Esophagus muscularis mucosa (tissue), 3 donors: ENCODE results near the gene RTP4.

Source experiments
- CTCF ChIP-seq, 3 experiments: fragments of 200-600 bp in 2 of 3; fragments of 450-650 bp in 1 of 3; sonication (generic) in 2 of 3; IDR thresholded peaks; one replicate each; pipeline ENCODE4 v1.5.1; 2017 to 2019; ENCODE audit warnings: antibody characterized with exemption in 3 of 3, mild to moderate bottlenecking in 2 of 3, moderate library complexity in 1 of 3
- POLR2A ChIP-seq: fragments of 450-650 bp; IDR thresholded peaks from one replicate; pipeline ENCODE4 v1.6.1; 2017; ENCODE audit warnings: antibody characterized with exemption, moderate library complexity, mild to moderate bottlenecking, low read depth

DNA sequence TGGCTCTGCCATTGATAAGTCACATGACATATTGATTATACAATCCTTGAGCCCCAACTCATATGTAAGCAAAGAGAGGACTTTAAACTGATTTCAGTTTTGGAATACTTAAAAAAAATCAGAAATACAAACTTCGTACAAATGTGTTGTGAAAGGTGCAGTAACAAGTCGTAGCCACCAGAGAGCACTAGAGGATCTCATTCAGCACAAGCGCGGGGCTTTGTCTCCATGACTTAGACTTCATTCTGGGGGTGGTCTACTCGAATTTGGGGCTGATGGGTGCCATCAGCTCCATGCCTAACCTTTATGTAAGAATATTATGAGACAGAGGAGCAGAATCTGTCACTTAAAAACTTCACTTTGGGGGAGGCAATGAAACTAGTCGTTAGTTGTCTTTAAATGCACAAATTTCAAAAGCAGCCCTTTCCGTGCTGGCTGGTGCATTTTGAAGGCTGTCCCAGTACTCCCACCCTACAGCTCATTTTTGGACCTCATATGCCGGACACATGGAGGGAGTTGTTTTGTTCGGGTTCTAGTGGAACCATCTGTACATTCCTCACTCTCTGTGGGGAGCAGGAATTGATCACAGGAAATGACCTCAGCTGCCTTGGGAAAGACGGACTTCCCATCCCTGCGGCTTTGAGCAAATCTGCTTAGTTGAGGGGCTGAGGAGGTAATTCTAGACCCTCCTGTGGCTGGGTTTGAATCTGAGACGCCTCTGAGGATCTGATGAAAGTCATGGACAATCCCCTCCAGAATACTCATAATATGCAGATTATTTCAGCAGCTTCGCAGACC, 49.2 kb upstream of the RTP4 start:
- TF ChIP-seq CTCF (IDR thresholded peaks at IDR 0.05) (peak; percentile 84 to 85 (median 85)), POLR2A (no peak)
